Hematopoietic multipotent progenitor cell (in vitro differentiated cells): ENCODE measurements around the gene EML2. TPM values are rescaled to one million over a fixed set of nuclear protein-coding genes. Genes with fewer than 3 reads are reported as not detected.
"Not testable (repeated sequence)": the region's sequence is repeated elsewhere in the genome, so short reads cannot be mapped to it uniquely, and the experiment has no call there.

ENCODE experiments used
- DNase-seq, 3 donors: peaks; one replicate each; pipeline ENCODE4 v3.0.0-alpha.2; 2011 to 2015; ENCODE audit warnings: low read depth in 2 of 3, low spot score in 2 of 3
- total RNA-seq: library from RNA; depleted of rRNA; stranded (reverse); fragments of >200 nt; gene quantifications from one replicate; pipeline ENCODE4 v1.2.3, GENCODE V29; 2012

EML2 gene
- total RNA-seq, 1 donor = 34.2 TPM

GRCh38 chr19:45653634-45654033 is 14.4 kb upstream of the EML2 start:
- DNase-seq = no peak

GRCh38 chr19:45650722-45651121 is 11.5 kb upstream of the EML2 start:
- DNase-seq = no peak

- DNase-seq = no peak
Measured at GRCh38 chr19:45646345-45646698, 7.1 kb upstream of the EML2 start.

- peak; percentile 69 to 92 (median 88) for DNase-seq
Measured at GRCh38 chr19:45645631-45646344, 6.6 kb upstream of the EML2 start.

GRCh38 chr19:45645068-45645630 is 6.0 kb upstream of the EML2 start:
- DNase-seq = no peak

- no peak for DNase-seq
Measured at GRCh38 chr19:45643927-45644771, 5.0 kb upstream of the EML2 start.

- DNase-seq = peak; percentile 81 to 88 (median 81)
Measured at GRCh38 chr19:45643024-45643926, 4.1 kb upstream of the EML2 start.

- peak in 2 of 3 donors; percentile 86 to 90 for DNase-seq
Measured at GRCh38 chr19:45641274-45642105, 2.3 kb upstream of the EML2 start.

GRCh38 chr19:45640849-45641273 is 1.7 kb upstream of the EML2 start:
- peak in 2 of 3 donors; percentile 17 to 46 for DNase-seq

GRCh38 chr19:45637890-45638667 is 1.1 kb downstream of the EML2 start:
- no peak for DNase-seq

- DNase-seq = no peak
Measured at GRCh38 chr19:45636902-45637301, 2.3 kb downstream of the EML2 start.

- DNase-seq = no peak
Measured at GRCh38 chr19:45636275-45636674, 2.9 kb downstream of the EML2 start.

GRCh38 chr19:45632468-45633196 is 6.6 kb downstream of the EML2 start:
- peak in 1 of 3 donors; percentile 18 for DNase-seq

GRCh38 chr19:45630463-45630862 is 8.7 kb downstream of the EML2 start:
- DNase-seq = no peak

GRCh38 chr19:45629704-45630103 is 9.5 kb downstream of the EML2 start:
- no peak for DNase-seq

- not testable (repeated sequence) for DNase-seq
Measured at GRCh38 chr19:45628219-45628618, 11.0 kb downstream of the EML2 start.

- DNase-seq = no peak
Measured at GRCh38 chr19:45623984-45624383, 15.2 kb downstream of the EML2 start.

- DNase-seq = no peak
Measured at GRCh38 chr19:45621976-45622503, 17.2 kb downstream of the EML2 start.
